GM23338 (cell line): Measurements from ENCODE around the gene TBC1D16. TPM values are rescaled to one million over a fixed set of nuclear protein-coding genes. Genes with fewer than 3 reads are reported as not detected.

Experiments
- CTCF ChIP-seq, 2 experiments: fragments of 200-600 bp in 1 of 2; sonication (generic) in 1 of 2; conservative IDR thresholded peaks; 2 replicates each; pipeline versions ENCODE4 v1.5.1 to v1.6.1; 2016 to 2017; ENCODE audit warnings: antibody characterized with exemption in 2 of 2, low read depth in 2 of 2, mild to moderate bottlenecking in 2 of 2, moderate library complexity in 1 of 2
- EZH2 ChIP-seq: fragments of 200-600 bp; sonication (generic); IDR thresholded peaks from one replicate; pipeline ENCODE4 v1.8.0; 2017; ENCODE audit warnings: antibody characterized with exemption, mild to moderate bottlenecking, low read depth; ENCODE audit not compliant: unreplicated experiment
- NANOG ChIP-seq: IDR thresholded peaks from 2 replicates; pipeline ENCODE4 v1.6.1; 2016; ENCODE audit warnings: antibody characterized with exemption, borderline replicate concordance
- POLR2AphosphoS5 ChIP-seq: IDR thresholded peaks from 2 replicates; pipeline ENCODE4 v1.6.1; 2016; ENCODE audit warnings: antibody characterized with exemption, low read depth
- ZNF462 ChIP-seq: fragments of 250-450 bp; sonication (Bioruptor Pico); IDR thresholded peaks from 2 replicates; pipeline ENCODE4 v1.5.0; 2020; ENCODE audit warnings: mild to moderate bottlenecking, moderate library complexity
- polyA plus RNA-seq: library from polyadenylated mRNA; unstranded; fragments of >200 nt; fragmentation: Nextera tagmentation; extraction: Ambion mirVana; gene quantifications from 2 replicates; pipeline ENCODE4 v1.2.1, GENCODE V29; 2016
- total RNA-seq: library from RNA; depleted of rRNA; stranded (reverse); fragments of >200 nt; shearing (Covaris generic); gene quantifications from 2 replicates; pipeline ENCODE4 v1.2.3, GENCODE V29; 2014

The TBC1D16 gene
- total and polyA plus RNA-seq, 2 experiments from 2014 or later = 16.7 to 104 TPM

GRCh38 chr17:79975498-79976134, 60.1 kb downstream of the TBC1D16 start (continued):
- TF ChIP-seq ZNF462 (no peak), EZH2 (no peak), CTCF (conservative IDR thresholded peaks at IDR 0.05; ENCODE audit: low read depth in 2 of 2) (no peak), POLR2AphosphoS5 (no peak), NANOG (no peak)
